SK-N-SH (cell line): ENCODE results near the gene RAC2. TPM values are rescaled to one million over a fixed set of nuclear protein-coding genes. Genes with fewer than 3 reads are reported as not detected.

Experiments
- CTCF ChIA-PET: fragments of 300-600, 350-600 bp; formaldehyde crosslinking; extraction: SDS; loops from one replicate; lab custom pipeline; 2021; lab: Yijun Ruan, JAX
- POLR2A ChIA-PET: fragments of 350-600 bp; sonication (Branson Sonifier 250); formaldehyde crosslinking; extraction: SDS; loops from one replicate; lab custom pipeline; 2020; ENCODE audit warnings: antibody characterized with exemption, inconsistent platforms; lab: Yijun Ruan, JAX
- DNase-seq: peaks from one replicate; pipeline ENCODE4 v3.0.0; 2012
- H2AFZ ChIP-seq: fragments of 200-600 bp; sonication (generic); 2 replicates; pipeline ENCODE4 v1.8.1; 2016; ENCODE audit warnings: antibody characterized with exemption, mild to moderate bottlenecking, low read depth
- H3F3A ChIP-seq: fragments of 200-600 bp; sonication (generic); replicated peaks from 2 replicates; pipeline ENCODE3; 2016; ENCODE audit warnings: antibody characterized with exemption, mild to moderate bottlenecking; ENCODE audit not compliant: insufficient read depth
- H3K27ac ChIP-seq, 2 experiments: fragments of 200-500 bp in 1 of 2; fragments of 200-600 bp in 1 of 2; sonication (Bioruptor generic) in 1 of 2; sonication (generic), shearing (Covaris generic) in 1 of 2; 2 replicates each; pipeline versions ENCODE4 v1.5.1 to v1.6.1; 2014 to 2016; ENCODE audit warnings: low read depth in 2 of 2, inconsistent platforms in 1 of 2, low read length in 1 of 2, mild to moderate bottlenecking in 1 of 2, mixed read lengths in 1 of 2
- H3K27me3 ChIP-seq: fragments of 200-600 bp; sonication (generic), shearing (Covaris generic); 2 replicates; pipeline ENCODE4 v1.6.1; 2016; ENCODE audit warnings: mixed run types; ENCODE audit not compliant: insufficient read depth
- H3K36me3 ChIP-seq, 2 experiments: fragments of 200-500 bp in 1 of 2; fragments of 200-600 bp in 1 of 2; sonication (Bioruptor generic) in 1 of 2; sonication (generic) in 1 of 2; replicated peaks in 1 of 2; 2 replicates each; pipeline versions ENCODE3 to v1.5.1; 2014 to 2016; ENCODE audit warnings: low read length in 1 of 2, mild to moderate bottlenecking in 1 of 2; ENCODE audit not compliant: insufficient read depth in 2 of 2, control insufficient read depth in 1 of 2
- H3K4me1 ChIP-seq, 2 experiments: fragments of 200-500 bp in 1 of 2; fragments of 200-600 bp in 1 of 2; sonication (Bioruptor generic) in 1 of 2; sonication (generic), shearing (Covaris generic) in 1 of 2; 2 replicates each; pipeline versions ENCODE4 v1.5.1 to v1.6.1; 2014 to 2016; ENCODE audit warnings: low read depth in 1 of 2, low read length in 1 of 2, mixed run types in 1 of 2; ENCODE audit not compliant: insufficient read depth in 2 of 2, control insufficient read depth in 1 of 2
- H3K4me2 ChIP-seq: fragments of 200-600 bp; sonication (generic), shearing (Covaris generic); 2 replicates; pipeline ENCODE4 v1.6.1; 2017; ENCODE audit warnings: mixed run types
- H3K4me3 ChIP-seq, 2 experiments: fragments of 200-500 bp in 1 of 2; fragments of 200-600 bp in 1 of 2; sonication (Bioruptor generic) in 1 of 2; sonication (generic), shearing (Covaris generic) in 1 of 2; 2 replicates each; pipeline versions ENCODE4 v1.5.1 to v1.8.1; 2014 to 2016; ENCODE audit warnings: low read depth in 2 of 2, inconsistent platforms in 1 of 2, low read length in 1 of 2, mild to moderate bottlenecking in 1 of 2, mixed read lengths in 1 of 2, moderate library complexity in 1 of 2
- H3K79me2 ChIP-seq: fragments of 200-600 bp; sonication (generic); 2 replicates; pipeline ENCODE4 v1.8.1; 2017; ENCODE audit warnings: mild to moderate bottlenecking; ENCODE audit not compliant: insufficient read depth
- H3K9ac ChIP-seq: fragments of 200-600 bp; sonication (generic); 2 replicates; pipeline ENCODE4 v1.6.1; 2017; ENCODE audit warnings: mixed run types
- H3K9me2 ChIP-seq: fragments of 200-600 bp; sonication (generic); 2 replicates; pipeline ENCODE4 v1.6.1; 2017; ENCODE audit warnings: mixed run types
- H3K9me3 ChIP-seq: fragments of 200-600 bp; sonication (generic); 2 replicates; pipeline ENCODE4 v1.6.1; 2017; ENCODE audit warnings: mixed run types, mild to moderate bottlenecking, moderate library complexity
- H4K20me1 ChIP-seq: fragments of 200-600 bp; sonication (generic); 2 replicates; pipeline ENCODE4 v1.6.1; 2017; ENCODE audit warnings: mild to moderate bottlenecking, mixed run types; ENCODE audit not compliant: insufficient read depth
- FOSL2 ChIP-seq: IDR thresholded peaks from 2 replicates; pipeline ENCODE4 v1.4.0; 2012; ENCODE audit warnings: low read depth, mild to moderate bottlenecking, moderate library complexity, borderline replicate concordance
- FOXJ3 ChIP-seq: sonication (generic); formaldehyde crosslinking; IDR thresholded peaks from 2 replicates; pipeline ENCODE4 v1.5.1; 2020; ENCODE audit warnings: mild to moderate bottlenecking, missing genetic modification reagents
- FOXM1 ChIP-seq: IDR thresholded peaks from 2 replicates; pipeline ENCODE4 v1.4.0; 2012; ENCODE audit warnings: low read depth, mild to moderate bottlenecking
- GATA2 ChIP-seq: sonication (generic); formaldehyde crosslinking; IDR thresholded peaks from 2 replicates; pipeline ENCODE4 v1.5.0; 2020; ENCODE audit warnings: mild to moderate bottlenecking, missing genetic modification reagents
- JUND ChIP-seq: IDR thresholded peaks from 2 replicates; pipeline ENCODE4 v1.4.0; 2012
- MXI1 ChIP-seq: IDR thresholded peaks from 2 replicates; pipeline ENCODE4 v1.6.1; 2012; ENCODE audit warnings: mild to moderate bottlenecking, low read depth, low read length, improper control_type of control experiment
- RAD21 ChIP-seq: IDR thresholded peaks from 2 replicates; pipeline ENCODE4 v1.6.1; 2012; ENCODE audit warnings: mild to moderate bottlenecking, low read length
- RXRA ChIP-seq: IDR thresholded peaks from 2 replicates; pipeline ENCODE4 v1.4.0; 2012; ENCODE audit warnings: low read depth, mild to moderate bottlenecking, borderline replicate concordance
- SIN3A ChIP-seq: IDR thresholded peaks from 2 replicates; pipeline ENCODE4 v1.6.1; 2012; ENCODE audit warnings: low read depth, mild to moderate bottlenecking, low read length, moderate library complexity, borderline replicate concordance
- SMC3 ChIP-seq: IDR thresholded peaks from 2 replicates; pipeline ENCODE4 v1.6.1; 2012; ENCODE audit warnings: low read depth, low read length, improper control_type of control experiment
- TAF1 ChIP-seq: IDR thresholded peaks from 2 replicates; pipeline ENCODE4 v1.6.1; 2012; ENCODE audit warnings: low read depth, mild to moderate bottlenecking, low read length, moderate library complexity, borderline replicate concordance
- TEAD4 ChIP-seq: IDR thresholded peaks from 2 replicates; pipeline ENCODE4 v1.4.0; 2012; ENCODE audit warnings: mild to moderate bottlenecking, borderline replicate concordance; ENCODE audit not compliant: insufficient read depth
- YY1 ChIP-seq: IDR thresholded peaks from 2 replicates; pipeline ENCODE4 v1.4.0; 2012; ENCODE audit warnings: low read depth, mild to moderate bottlenecking
- WGBS: methylation state at CpG from one replicate; pipeline ENCODE4 v1.1.6; 2017; ENCODE audit warnings: low lambda C conversion rate; 5-methylcytosine and 5-hydroxymethylcytosine counted together
- polyA plus RNA-seq, 3 experiments: library from polyadenylated mRNA; depleted of rRNA; stranded (reverse); fragments of >200 nt; gene quantifications; 2 replicates each; pipeline ENCODE4 v1.2.3, GENCODE V29; 2012
- TF ChIP-seq, protein P1 (sequence below): IDR thresholded peaks from 2 replicates; pipeline ENCODE4; 2012
- TF ChIP-seq, protein P2 (sequence below): fragments of 200-600 bp; sonication (generic); IDR thresholded peaks from 2 replicates; pipeline ENCODE4 v1.6.1; 2017; ENCODE audit warnings: antibody characterized with exemption, mild to moderate bottlenecking, moderate library complexity
- TF ChIP-seq, protein P3 (sequence below): fragments of 150-350 bp; IDR thresholded peaks from 2 replicates; pipeline ENCODE4 v1.6.1; 2016; ENCODE audit warnings: mild to moderate bottlenecking, low read depth, low read length

The RAC2 gene
- polyA plus RNA-seq, 1 of the 3 experiments (the other 2 are of a cell fraction): 29.9 TPM

DNA sequence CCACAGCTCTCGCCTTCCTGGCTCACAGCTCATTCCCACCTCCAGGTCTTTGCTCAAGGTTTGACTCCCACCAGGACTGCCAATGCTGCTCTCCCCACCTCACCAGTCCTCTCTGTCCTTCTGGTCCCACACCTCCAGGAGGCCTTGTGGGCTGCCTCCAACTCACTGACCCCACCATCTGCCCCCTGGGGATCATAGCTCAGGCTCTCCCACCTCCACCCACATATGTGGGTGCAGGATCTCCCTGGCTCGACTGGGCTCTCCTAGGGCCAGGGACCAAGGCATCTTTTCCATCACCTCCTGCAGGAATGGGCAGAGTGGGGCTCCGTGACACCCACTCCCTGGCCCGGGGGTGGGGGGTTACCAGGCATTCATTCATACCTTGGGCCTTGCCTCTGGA, 18.0 kb downstream of the RAC2 start:
- H3K4me2 ChIP-seq: no peak overlapping the region
- H3K9me3 ChIP-seq: no peaks in the 10 kb centered on the region
- no peak overlapping the region for H3K27ac ChIP-seq
- TF ChIP-seq MXI1 (no peak), FOXM1 (no peak), TAF1 (no peak), FOSL2 (no peak), RXRA (no peak), GATA2 (no peak), SMC3 (no peak), JUND (no peak), FOXJ3 (CRISPR knock-in tag) (no peak), YY1 (no peak)
- TF ChIP-seq, protein P1, sequence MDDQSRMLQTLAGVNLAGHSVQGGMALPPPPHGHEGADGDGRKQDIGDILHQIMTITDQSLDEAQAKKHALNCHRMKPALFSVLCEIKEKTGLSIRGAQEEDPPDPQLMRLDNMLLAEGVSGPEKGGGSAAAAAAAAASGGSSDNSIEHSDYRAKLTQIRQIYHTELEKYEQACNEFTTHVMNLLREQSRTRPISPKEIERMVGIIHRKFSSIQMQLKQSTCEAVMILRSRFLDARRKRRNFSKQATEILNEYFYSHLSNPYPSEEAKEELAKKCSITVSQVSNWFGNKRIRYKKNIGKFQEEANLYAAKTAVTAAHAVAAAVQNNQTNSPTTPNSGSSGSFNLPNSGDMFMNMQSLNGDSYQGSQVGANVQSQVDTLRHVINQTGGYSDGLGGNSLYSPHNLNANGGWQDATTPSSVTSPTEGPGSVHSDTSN: no peak
- TF ChIP-seq, protein P2, sequence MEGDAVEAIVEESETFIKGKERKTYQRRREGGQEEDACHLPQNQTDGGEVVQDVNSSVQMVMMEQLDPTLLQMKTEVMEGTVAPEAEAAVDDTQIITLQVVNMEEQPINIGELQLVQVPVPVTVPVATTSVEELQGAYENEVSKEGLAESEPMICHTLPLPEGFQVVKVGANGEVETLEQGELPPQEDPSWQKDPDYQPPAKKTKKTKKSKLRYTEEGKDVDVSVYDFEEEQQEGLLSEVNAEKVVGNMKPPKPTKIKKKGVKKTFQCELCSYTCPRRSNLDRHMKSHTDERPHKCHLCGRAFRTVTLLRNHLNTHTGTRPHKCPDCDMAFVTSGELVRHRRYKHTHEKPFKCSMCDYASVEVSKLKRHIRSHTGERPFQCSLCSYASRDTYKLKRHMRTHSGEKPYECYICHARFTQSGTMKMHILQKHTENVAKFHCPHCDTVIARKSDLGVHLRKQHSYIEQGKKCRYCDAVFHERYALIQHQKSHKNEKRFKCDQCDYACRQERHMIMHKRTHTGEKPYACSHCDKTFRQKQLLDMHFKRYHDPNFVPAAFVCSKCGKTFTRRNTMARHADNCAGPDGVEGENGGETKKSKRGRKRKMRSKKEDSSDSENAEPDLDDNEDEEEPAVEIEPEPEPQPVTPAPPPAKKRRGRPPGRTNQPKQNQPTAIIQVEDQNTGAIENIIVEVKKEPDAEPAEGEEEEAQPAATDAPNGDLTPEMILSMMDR: no peak
- TF ChIP-seq, protein P3, sequence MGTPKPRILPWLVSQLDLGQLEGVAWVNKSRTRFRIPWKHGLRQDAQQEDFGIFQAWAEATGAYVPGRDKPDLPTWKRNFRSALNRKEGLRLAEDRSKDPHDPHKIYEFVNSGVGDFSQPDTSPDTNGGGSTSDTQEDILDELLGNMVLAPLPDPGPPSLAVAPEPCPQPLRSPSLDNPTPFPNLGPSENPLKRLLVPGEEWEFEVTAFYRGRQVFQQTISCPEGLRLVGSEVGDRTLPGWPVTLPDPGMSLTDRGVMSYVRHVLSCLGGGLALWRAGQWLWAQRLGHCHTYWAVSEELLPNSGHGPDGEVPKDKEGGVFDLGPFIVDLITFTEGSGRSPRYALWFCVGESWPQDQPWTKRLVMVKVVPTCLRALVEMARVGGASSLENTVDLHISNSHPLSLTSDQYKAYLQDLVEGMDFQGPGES: no peak
- H3F3A ChIP-seq: peaks cover 23% of the 10 kb centered on the region
- DNase-seq: no peak
- H4K20me1 ChIP-seq: no peaks in the 10 kb centered on the region
- CTCF ChIA-PET: interaction anchor here (0.9 to 2.1 kb wide), 7 partner anchors 9 to 388 kb away, joined by 3 to 10 read pairs (median 3); no protein-coding TSS in a partner anchor
- no peak overlapping the region for H3K4me3 ChIP-seq
- H3K9me2 ChIP-seq: no peaks in the 10 kb centered on the region
- H3K4me1 ChIP-seq: peaks cover 15 to 22% of the 10 kb centered on the region in 2 experiments; a peak in 3 of 4 replicates
- no peak overlapping the region for H3K9ac ChIP-seq
- H3K36me3 ChIP-seq: no peaks in the 10 kb centered on the region
- H2AFZ ChIP-seq: no peak overlapping the region
- H3K27me3 ChIP-seq: no peaks in the 10 kb centered on the region
- POLR2A ChIA-PET: no interaction called here
- H3K79me2 ChIP-seq: no peaks in the 10 kb centered on the region
- WGBS: 90% methylated on average over 2 of the region's 4 CpGs

DNA sequence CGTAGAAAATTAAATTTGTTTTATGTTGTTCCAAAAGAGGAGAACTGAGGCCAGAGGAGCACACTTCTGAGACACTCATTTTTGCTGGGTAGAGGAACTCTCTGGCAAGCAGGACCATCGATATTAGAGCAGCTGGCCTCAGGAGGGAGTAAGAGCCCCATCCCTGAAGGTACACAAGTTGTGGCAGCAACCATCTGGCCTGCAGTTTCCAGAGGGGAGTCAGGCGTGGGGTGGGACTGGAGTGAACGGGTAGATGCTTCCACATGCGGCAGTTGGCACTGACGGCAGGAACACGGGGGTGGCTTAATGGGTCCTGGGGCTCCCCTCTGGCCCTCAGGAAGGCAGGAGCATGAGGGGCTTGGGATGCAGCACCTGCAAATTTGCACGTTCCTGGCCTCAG, 18.6 kb downstream of the RAC2 start:
- no peak overlapping the region for H3K4me3 ChIP-seq
- ChIA-PET CTCF (interaction anchor here (1.0 to 3.4 kb wide), 8 partner anchors 8 to 387 kb away, joined by 3 to 10 read pairs (median 3); no protein-coding TSS in a partner anchor), POLR2A (no interaction called here)
- H3F3A ChIP-seq: peaks cover 22% of the 10 kb centered on the region
- no peaks in the 10 kb centered on the region for H4K20me1 ChIP-seq
- H3K4me2 ChIP-seq: no peak overlapping the region
- H3K27me3 ChIP-seq: no peaks in the 10 kb centered on the region
- no peaks in the 10 kb centered on the region for H3K9me2 ChIP-seq
- H3K36me3 ChIP-seq: no peaks in the 10 kb centered on the region
- TF ChIP-seq RAD21 (peak; percentile 53), SIN3A (no peak), SMC3 (peak; percentile 5; the same call in 1 of the 2 replicates), TEAD4 (no peak)
- TF ChIP-seq, protein P2: peak; percentile 40
- no peak overlapping the region for H2AFZ ChIP-seq
- H3K27ac ChIP-seq: no peak overlapping the region
- DNase-seq: no peak
- H3K4me1 ChIP-seq: peaks cover 15 to 22% of the 10 kb centered on the region in 2 experiments; a peak in 3 of 4 replicates
- no peaks in the 10 kb centered on the region for H3K9me3 ChIP-seq
- no peaks in the 10 kb centered on the region for H3K79me2 ChIP-seq
- 68% methylated on average over 7 of the region's 8 CpGs for WGBS
- no peak overlapping the region for H3K9ac ChIP-seq
